GM18519 (cell line): ENCODE results near the gene TTLL4.
A peak's percentile ranks its signal among the peaks of the same experiment; 100 is the strongest.
"Not testable (repeated sequence)": the region's sequence is repeated elsewhere in the genome, so short reads cannot be mapped to it uniquely, and the experiment has no call there.

Source experiments
- ATAC-seq: cut with Tn5 transposase; IDR thresholded peaks from one replicate; pipeline ENCODE4 v1.9.1; 2021; ENCODE audit warnings: mild to moderate bottlenecking, moderate library complexity; ENCODE audit not compliant: unreplicated experiment, low FRiP score

The TTLL4 gene

GRCh38 chr2:218710687-218711549 lies at the start of gene TTLL4:
TTLL4 (plus strand) TSS chr2:218710835; CDS start chr2:218737677, 26,842 bp downstream.
- ATAC-seq, result peak; percentile 79

GRCh38 chr2:218662377-218662776 lies 48.3 kb upstream of the TTLL4 start:
- ATAC-seq, result no peak

- no peak for ATAC-seq
These were observed 47.8 kb upstream of the TTLL4 start for GRCh38 chr2:218662827-218663226.

- no peak for ATAC-seq
These were observed 46.7 kb upstream of the TTLL4 start for GRCh38 chr2:218663901-218664300.

- no peak for ATAC-seq
These were observed 46.0 kb upstream of the TTLL4 start for GRCh38 chr2:218664653-218665052.

GRCh38 chr2:218671097-218671653 lies 39.5 kb upstream of the TTLL4 start:
- no peak for ATAC-seq

GRCh38 chr2:218671654-218672566 lies 38.7 kb upstream of the TTLL4 start, which contains the start of the genes RNF25 and STK36:
RNF25 (minus strand) TSS chr2:218672002; CDS start chr2:218671970, 32 bp downstream.
STK36 (plus strand) TSS chr2:218672086; CDS start chr2:218672830, 744 bp downstream.
- ATAC-seq, result peak; percentile 72

- no peak for ATAC-seq
These were observed 31.5 kb upstream of the TTLL4 start for GRCh38 chr2:218679119-218679518.

- ATAC-seq, result no peak
These were observed 30.6 kb upstream of the TTLL4 start for GRCh38 chr2:218680061-218680460.

GRCh38 chr2:218687400-218688060 lies 23.1 kb upstream of the TTLL4 start:
- ATAC-seq, result not testable (repeated sequence)

GRCh38 chr2:218691234-218691633 lies 19.4 kb upstream of the TTLL4 start:
- ATAC-seq, result no peak

- ATAC-seq, result no peak
These were observed 16.1 kb upstream of the TTLL4 start for GRCh38 chr2:218694405-218695145.

GRCh38 chr2:218698885-218699284 lies 11.8 kb upstream of the TTLL4 start:
- ATAC-seq, result no peak

- no peak for ATAC-seq
These were observed 8.8 kb upstream of the TTLL4 start for GRCh38 chr2:218701806-218702205.

GRCh38 chr2:218703341-218703740 lies 7.3 kb upstream of the TTLL4 start:
- ATAC-seq, result no peak

GRCh38 chr2:218708086-218708485 lies 2.5 kb upstream of the TTLL4 start:
- ATAC-seq, result no peak

- ATAC-seq, result no peak
These were observed 727 bp upstream of the TTLL4 start for GRCh38 chr2:218709908-218710307.

GRCh38 chr2:218710334-218710686 lies 325 bp upstream of the TTLL4 start:
- ATAC-seq, result no peak

GRCh38 chr2:218711550-218711929 lies 905 bp downstream of the TTLL4 start:
- ATAC-seq, result no peak

GRCh38 chr2:218713922-218714321 lies 3.3 kb downstream of the TTLL4 start:
- ATAC-seq, result no peak
